BJ (cell line): ENCODE measurements around the gene GPA33. TPM values are rescaled to one million over a fixed set of nuclear protein-coding genes. Genes with fewer than 3 reads are reported as not detected.

Source experiments
- CTCF ChIA-PET: fragments of 350-600 bp; formaldehyde crosslinking; extraction: SDS; loops from one replicate; lab custom pipeline; 2021; ENCODE audit warnings: antibody characterized with exemption, inconsistent platforms; lab: Yijun Ruan, JAX
- POLR2A ChIA-PET: fragments of 300-600 bp; sonication (Branson Sonifier 250); formaldehyde crosslinking; extraction: SDS; loops from one replicate; lab custom pipeline; 2021; ENCODE audit warnings: antibody characterized with exemption; lab: Charles Lee
- DNase-seq: peaks from one replicate; pipeline ENCODE4 v3.0.0-alpha.2; 2011; ENCODE audit warnings: low read depth
- H3K27me3 ChIP-seq: 2 replicates; pipeline ENCODE4 v1.6.0; 2011; ENCODE audit warnings: low read length; ENCODE audit not compliant: control insufficient read depth, insufficient read depth
- H3K36me3 ChIP-seq: 2 replicates; pipeline ENCODE4 v1.5.1; 2011; ENCODE audit warnings: low read length; ENCODE audit not compliant: control insufficient read depth, insufficient read depth
- H3K4me3 ChIP-seq: 2 replicates; pipeline ENCODE4 v1.5.1; 2011; ENCODE audit warnings: low read depth, mild to moderate bottlenecking, control low read depth, low read length
- CTCF ChIP-seq: IDR thresholded peaks from 2 replicates; pipeline ENCODE4 v1.5.1; 2011; ENCODE audit warnings: low read depth, mild to moderate bottlenecking, control low read depth, inconsistent platforms, low read length, moderate library complexity; ENCODE audit not compliant: insufficient read depth
- polyA plus RNA-seq: library from polyadenylated mRNA; depleted of rRNA; stranded (reverse); fragments of >200 nt; gene quantifications from 2 replicates; pipeline ENCODE4 v1.2.3, GENCODE V29; 2011

Gene GPA33
- polyA plus RNA-seq, 1 experiment = not detected

DNA sequence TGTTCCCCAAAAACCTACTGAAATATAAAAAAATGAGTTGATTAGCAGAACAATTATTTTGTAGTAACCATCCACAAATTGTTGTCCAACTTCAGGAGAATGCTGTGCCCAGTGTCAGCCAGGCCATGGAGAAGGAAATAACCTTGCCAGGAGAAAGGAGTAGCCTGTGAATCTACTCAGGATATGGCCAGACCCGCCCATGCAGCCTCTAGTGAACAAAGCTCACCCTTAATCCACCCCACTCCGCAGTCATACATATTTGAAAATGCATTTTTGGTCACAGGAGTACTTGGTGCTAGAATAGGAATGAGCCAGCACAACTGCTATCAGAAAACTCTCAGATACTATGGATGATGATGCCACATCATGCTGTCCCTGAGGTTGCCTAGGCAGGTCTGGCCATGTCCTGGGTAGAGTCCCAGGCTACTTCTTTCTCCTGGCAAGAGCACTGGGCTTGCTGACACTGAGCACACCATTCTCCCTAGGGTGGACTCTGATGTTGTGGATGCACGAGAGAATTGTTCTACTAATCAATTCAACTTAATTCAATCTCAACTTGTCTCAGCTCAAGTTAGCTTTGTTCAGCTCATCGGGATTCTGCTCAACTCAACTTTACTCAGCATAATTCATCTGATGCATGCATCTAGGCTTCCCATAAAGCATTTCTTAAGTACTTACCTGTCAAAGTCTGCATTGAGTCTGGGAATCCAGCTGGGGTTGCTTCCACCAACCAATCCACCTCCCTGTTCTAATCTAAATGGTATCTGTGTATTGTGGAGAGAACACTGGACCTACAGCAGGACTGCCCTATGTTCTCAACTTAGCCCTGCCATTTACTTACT lies 21.9 kb upstream of the GPA33 start:
- CTCF ChIA-PET = no interaction called here
- no peaks in the 10 kb centered on the region; the same call in 1 of the 2 replicates for H3K27me3 ChIP-seq
- POLR2A ChIA-PET = no interaction called here
- no peak for DNase-seq
- H3K36me3 ChIP-seq = no peaks in the 10 kb centered on the region
- TF ChIP-seq CTCF = no peak
- no peak overlapping the region for H3K4me3 ChIP-seq

DNA sequence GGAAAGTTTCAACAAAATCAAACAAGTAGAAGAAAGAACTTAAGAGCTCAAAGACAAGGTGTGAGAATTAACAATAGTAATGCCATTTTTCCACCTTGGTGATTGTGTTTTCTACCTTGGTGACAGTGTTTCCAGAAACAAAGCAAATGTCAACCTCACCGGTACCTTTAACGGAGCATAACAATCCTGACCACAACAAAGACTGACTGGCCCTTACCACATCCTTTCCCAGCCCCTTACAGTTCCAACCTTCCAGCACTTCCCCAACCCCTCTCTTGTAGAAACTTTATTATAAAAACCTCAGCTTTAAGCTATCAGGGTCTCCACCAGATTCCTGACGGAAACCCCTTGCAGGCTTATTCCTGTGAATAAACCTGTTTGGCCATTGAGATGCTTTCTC lies 20.4 kb upstream of the GPA33 start:
- ChIA-PET CTCF (no interaction called here), POLR2A (no interaction called here)
- no peaks in the 10 kb centered on the region for H3K36me3 ChIP-seq
- no peaks in the 10 kb centered on the region; the same call in 1 of the 2 replicates for H3K27me3 ChIP-seq
- DNase-seq = no peak
- no peak for TF ChIP-seq CTCF
- no peak overlapping the region for H3K4me3 ChIP-seq

- no peak for TF ChIP-seq CTCF
- peaks cover 1% of the 10 kb centered on the region; the same call in 1 of the 2 replicates for H3K27me3 ChIP-seq
- no peaks in the 10 kb centered on the region for H3K36me3 ChIP-seq
- H3K4me3 ChIP-seq = no peak overlapping the region
- ChIA-PET CTCF (interaction anchor here (1.2 kb wide), 1 partner anchor 15 kb away, joined by 6 read pairs; no protein-coding TSS in a partner anchor), POLR2A (no interaction called here)
- no peak for DNase-seq
Measured at GRCh38 chr1:167109125-167109524, 18.9 kb upstream of the GPA33 start.

DNA sequence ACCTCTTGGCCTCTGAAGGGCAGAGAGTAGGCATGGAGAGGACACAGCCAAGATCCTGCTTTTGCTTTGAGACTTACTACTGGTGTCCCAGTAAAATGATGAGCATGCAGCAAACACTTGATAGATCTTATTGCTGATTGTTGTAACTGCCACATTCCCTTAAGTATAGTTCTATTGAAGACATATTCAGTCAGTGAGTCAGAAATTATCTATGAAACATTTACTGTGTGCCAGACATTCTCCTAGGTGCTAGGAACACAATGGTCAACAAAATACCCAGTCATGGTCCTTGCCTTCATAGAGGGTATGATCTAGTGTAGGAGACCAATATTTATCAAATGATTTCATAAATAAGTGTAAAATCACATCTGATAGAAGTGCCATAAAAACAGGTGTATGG lies 17.3 kb upstream of the GPA33 start:
- H3K27me3 ChIP-seq = peaks cover 1% of the 10 kb centered on the region; the same call in 1 of the 2 replicates
- POLR2A ChIA-PET = no interaction called here
- CTCF ChIA-PET = no interaction called here
- H3K36me3 ChIP-seq = no peaks in the 10 kb centered on the region
- no peak for TF ChIP-seq CTCF
- DNase-seq = no peak
- H3K4me3 ChIP-seq = no peak overlapping the region

- 0 out of 2 replicates have a peak, but pooled peaks cover 1% of the 10 kb centered on the region for H3K27me3 ChIP-seq
- POLR2A ChIA-PET = no interaction called here
- TF ChIP-seq CTCF = no peak
- no peak overlapping the region for H3K4me3 ChIP-seq
- DNase-seq = no peak
- H3K36me3 ChIP-seq = no peaks in the 10 kb centered on the region
- CTCF ChIA-PET = no interaction called here
Measured at GRCh38 chr1:167106119-167106461, 15.9 kb upstream of the GPA33 start.
